ENCODE data around the gene AKR1B15. TPM values are rescaled to one million over a fixed set of nuclear protein-coding genes. Genes with fewer than 3 reads are reported as not detected.

The AKR1B15 gene
- total RNA-seq, 1 experiment from 2014 or later, result not detected

DNA sequence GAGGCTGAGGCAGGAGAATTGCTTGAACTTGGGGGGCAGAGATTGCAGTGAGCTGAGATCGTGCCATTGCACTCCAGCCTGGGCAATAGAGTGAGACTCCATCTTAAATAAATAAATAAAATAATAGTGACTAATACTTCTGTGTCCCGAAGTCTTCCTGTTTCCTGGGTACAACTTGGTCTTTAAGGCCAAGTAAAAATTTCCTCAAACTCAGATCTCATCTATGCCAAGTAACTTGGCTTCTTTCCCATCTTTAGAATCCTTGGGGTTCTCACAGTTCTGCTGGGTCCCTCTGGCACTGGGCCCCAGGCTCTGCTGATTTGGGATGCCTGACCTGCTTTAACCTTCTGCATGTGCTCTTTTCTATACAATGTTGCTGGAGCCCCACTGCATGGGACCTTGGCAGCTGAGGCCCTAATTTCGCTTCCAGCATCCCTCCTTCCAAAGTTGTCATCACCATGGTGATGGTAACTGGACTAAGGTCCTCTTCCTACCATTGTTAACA lies 44.2 kb upstream of the AKR1B15 start:
- H2AFZ ChIP-seq (ENCODE audit: low read depth, low read length, poor library complexity, severe bottlenecking), result no peak overlapping the region
- H3K27ac ChIP-seq (ENCODE audit: low read depth, low read length), result no peak overlapping the region
- no peaks in the 10 kb centered on the region for H3K9me2 ChIP-seq (ENCODE audit: insufficient read depth)
- no peak overlapping the region for H3K4me2 ChIP-seq (ENCODE audit: low read length)
- DNase-seq (ENCODE audit: low read depth, low spot score) (no peak), ATAC-seq (no peak)
- ChIA-PET POLR2A (no interaction called here), RAD21 (ENCODE audit: low non-redundant PET in 1 of 2, low total read pairs in 2 of 2, uncharacterized antibody in 2 of 2, unreplicated experiment in 2 of 2) (no interaction called here), CTCF (no interaction called here)
- H3K4me1 ChIP-seq (ENCODE audit: control insufficient read depth in 1 of 2, insufficient read depth in 2 of 2, low read length in 2 of 2), result no peaks in the 10 kb centered on the region
- H4K20me1 ChIP-seq (ENCODE audit: insufficient read depth), result no peaks in the 10 kb centered on the region
- no TSS peak for BruUV-seq (replicated peaks)
- no peaks in the 10 kb centered on the region for H3K36me3 ChIP-seq (ENCODE audit: control insufficient read depth in 1 of 2, insufficient read depth in 2 of 2, low read length in 2 of 2)
- no peak overlapping the region for H3K9ac ChIP-seq (ENCODE audit: low read length)
- intact Hi-C loops (cut with micrococcal nuclease), result no loop called here
- no peak overlapping the region for H3K4me3 ChIP-seq (replicated peaks in 1 of 2; ENCODE audit: low read depth in 1 of 2, low read length in 2 of 2)
- no peaks in the 10 kb centered on the region for H3K27me3 ChIP-seq (ENCODE audit: insufficient read depth, low read length)
- no peaks in the 10 kb centered on the region for H3K79me2 ChIP-seq (ENCODE audit: insufficient read depth, low read length)
- no peaks in the 10 kb centered on the region for H3K9me3 ChIP-seq (ENCODE audit: control insufficient read depth in 1 of 2, insufficient read depth in 1 of 2, low read depth in 1 of 2, low read length in 2 of 2)
- TF ChIP-seq, protein P1, sequence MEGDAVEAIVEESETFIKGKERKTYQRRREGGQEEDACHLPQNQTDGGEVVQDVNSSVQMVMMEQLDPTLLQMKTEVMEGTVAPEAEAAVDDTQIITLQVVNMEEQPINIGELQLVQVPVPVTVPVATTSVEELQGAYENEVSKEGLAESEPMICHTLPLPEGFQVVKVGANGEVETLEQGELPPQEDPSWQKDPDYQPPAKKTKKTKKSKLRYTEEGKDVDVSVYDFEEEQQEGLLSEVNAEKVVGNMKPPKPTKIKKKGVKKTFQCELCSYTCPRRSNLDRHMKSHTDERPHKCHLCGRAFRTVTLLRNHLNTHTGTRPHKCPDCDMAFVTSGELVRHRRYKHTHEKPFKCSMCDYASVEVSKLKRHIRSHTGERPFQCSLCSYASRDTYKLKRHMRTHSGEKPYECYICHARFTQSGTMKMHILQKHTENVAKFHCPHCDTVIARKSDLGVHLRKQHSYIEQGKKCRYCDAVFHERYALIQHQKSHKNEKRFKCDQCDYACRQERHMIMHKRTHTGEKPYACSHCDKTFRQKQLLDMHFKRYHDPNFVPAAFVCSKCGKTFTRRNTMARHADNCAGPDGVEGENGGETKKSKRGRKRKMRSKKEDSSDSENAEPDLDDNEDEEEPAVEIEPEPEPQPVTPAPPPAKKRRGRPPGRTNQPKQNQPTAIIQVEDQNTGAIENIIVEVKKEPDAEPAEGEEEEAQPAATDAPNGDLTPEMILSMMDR (IDR thresholded peaks at IDR 0.05 in 2 of 3, conservative IDR thresholded peaks at IDR 0.05 in 1 of 3; ENCODE audit: borderline replicate concordance in 1 of 3, insufficient read depth in 1 of 3, low read depth in 2 of 3, low read length in 2 of 3), result no peak
- no peak for TF ChIP-seq EZH2 (IDR thresholded peaks at IDR 0.05)
- TF ChIP-seq ATF3 (IDR thresholded peaks at IDR 0.05), result no peak
- TF ChIP-seq ELF1 (IDR thresholded peaks at IDR 0.05; ENCODE audit: borderline replicate concordance, low read depth), result no peak
- no peak for TF ChIP-seq CBX3 (IDR thresholded peaks at IDR 0.05; ENCODE audit: low read depth)
- TF ChIP-seq EZH2phosphoT487 (IDR thresholded peaks at IDR 0.05; ENCODE audit: borderline replicate concordance), result no peak
- no peak for TF ChIP-seq ZNF274 (IDR thresholded peaks at IDR 0.05; ENCODE audit: low read depth, low read length)
- no peak for TF ChIP-seq POLR2A (IDR thresholded peaks at IDR 0.05; ENCODE audit: borderline replicate concordance, extremely low read depth, insufficient read depth, insufficient read length)
- TF ChIP-seq POLR2AphosphoS5 (IDR thresholded peaks at IDR 0.05; ENCODE audit: low read depth, low read length), result no peak
- TF ChIP-seq TCF7L2 (IDR thresholded peaks at IDR 0.05; ENCODE audit: borderline replicate concordance, extremely low read depth, insufficient read depth, insufficient read length), result no peak
- TF ChIP-seq YY1 (IDR thresholded peaks at IDR 0.05; ENCODE audit: extremely low read depth, insufficient replicate concordance, low read depth, low read length), result no peak
- TF ChIP-seq ZFX (IDR thresholded peaks at IDR 0.05), result no peak
- TF ChIP-seq FOSL1 (IDR thresholded peaks at IDR 0.05; ENCODE audit: low read depth), result no peak
- TF ChIP-seq JUND (IDR thresholded peaks at IDR 0.05), result no peak
- no peak for TF ChIP-seq SIN3A (IDR thresholded peaks at IDR 0.05; ENCODE audit: low read depth)
- TF ChIP-seq REST (IDR thresholded peaks at IDR 0.05; ENCODE audit: low read depth), result no peak
- TF ChIP-seq SRF (IDR thresholded peaks at IDR 0.05; ENCODE audit: low read depth), result no peak
